K562 (cell line): Measurements from ENCODE around the gene MPIG6B. TPM values are rescaled to one million over a fixed set of nuclear protein-coding genes. Genes with fewer than 3 reads are reported as not detected.

Source experiments
- EHMT2 ChIP-seq: fragments of 450-650 bp; IDR thresholded peaks from 2 replicates; pipeline ENCODE4 v1.6.1; 2018; ENCODE audit warnings: antibody characterized with exemption
- ESRRA ChIP-seq: fragments of 450-650 bp; IDR thresholded peaks from 2 replicates; pipeline ENCODE4 v1.6.1; 2014; ENCODE audit warnings: low read depth, mild to moderate bottlenecking, moderate library complexity, borderline replicate concordance
- NBN ChIP-seq: fragments of 450-650 bp; IDR thresholded peaks from 2 replicates; pipeline ENCODE4 v1.6.1; 2016; ENCODE audit warnings: low read depth, mild to moderate bottlenecking
- NFIX ChIP-seq: fragments of 250-450 bp; sonication (Bioruptor Pico); IDR thresholded peaks from 2 replicates; pipeline ENCODE4 v1.4.0; 2020; ENCODE audit warnings: low read depth, mild to moderate bottlenecking, moderate library complexity
- POLR2AphosphoS2 ChIP-seq: IDR thresholded peaks from 2 replicates; pipeline ENCODE4 v1.6.1; 2012; ENCODE audit warnings: low read length, improper control_type of control experiment
- POLR2B ChIP-seq: fragments of 450-650 bp; IDR thresholded peaks from 2 replicates; pipeline ENCODE4 v1.6.1; 2018; ENCODE audit warnings: low read depth; ENCODE audit not compliant: partially characterized antibody
- RAD21 ChIP-seq, 2 experiments: fragments of 250-450 bp in 1 of 2; fragments of 450-650 bp in 1 of 2; sonication (Bioruptor Pico) in 1 of 2; formaldehyde crosslinking in 1 of 2; IDR thresholded peaks in 1 of 2; conservative IDR thresholded peaks in 1 of 2; 2 replicates each; pipeline versions ENCODE4 v1.4.0 to v1.8.0; 2020 to 2022; ENCODE audit warnings: mild to moderate bottlenecking in 2 of 2, moderate library complexity in 1 of 2
- RBBP5 ChIP-seq: fragments of 200-600 bp; sonication (generic); IDR thresholded peaks from 2 replicates; pipeline ENCODE4 v1.6.1; 2012; ENCODE audit warnings: borderline replicate concordance, mild to moderate bottlenecking, low read length, control low read depth, inconsistent platforms; ENCODE audit not compliant: insufficient read depth, poor library complexity, severe bottlenecking
- RBM39 ChIP-seq: fragments of 200-400 bp; formaldehyde crosslinking; optimal IDR thresholded peaks from 2 replicates; pipeline ENCODE3; 2018; ENCODE audit warnings: low read depth, low read length
- SMAD3 ChIP-seq: fragments of 450-650 bp; formaldehyde crosslinking; conservative IDR thresholded peaks from 2 replicates; pipeline ENCODE4 v1.4.0; 2020; ENCODE audit warnings: mild to moderate bottlenecking
- SMARCA4 ChIP-seq: fragments of 450-650 bp; IDR thresholded peaks from 2 replicates; pipeline ENCODE4 v1.6.1; 2016
- SMC3 ChIP-seq: conservative IDR thresholded peaks from 2 replicates; pipeline ENCODE4 v1.6.1; 2011; ENCODE audit warnings: low read depth, low read length, improper control_type of control experiment; ENCODE audit not compliant: insufficient read depth
- TEAD2 ChIP-seq: fragments of 450-650 bp; IDR thresholded peaks from 2 replicates; pipeline ENCODE4 v1.6.1; 2016; ENCODE audit warnings: missing genetic modification characterization, control low read depth, missing compliant biosample characterization
- ZBTB17 ChIP-seq: fragments of 450-650 bp; formaldehyde crosslinking; IDR thresholded peaks from 2 replicates; pipeline ENCODE4 v1.4.0; 2020; ENCODE audit warnings: mild to moderate bottlenecking
- ZC3H11A ChIP-seq: IDR thresholded peaks from 2 replicates; pipeline ENCODE4 v1.6.1; 2012; ENCODE audit warnings: low read depth, low read length, improper control_type of control experiment
- ZFP1 ChIP-seq: fragments of 450-650 bp; formaldehyde crosslinking; IDR thresholded peaks from 2 replicates; pipeline ENCODE4 v1.4.0; 2020; ENCODE audit warnings: mild to moderate bottlenecking, mixed read lengths
- ZFPM2 ChIP-seq: fragments of 250-450 bp; sonication (Bioruptor Pico); IDR thresholded peaks from 2 replicates; pipeline ENCODE4 v1.5.1; 2022; ENCODE audit warnings: mild to moderate bottlenecking
- ZNF143 ChIP-seq: sonication (generic); formaldehyde crosslinking; IDR thresholded peaks from 2 replicates; pipeline ENCODE4 v1.9.0; 2022; ENCODE audit warnings: mild to moderate bottlenecking, missing genetic modification reagents
- ZNF318 ChIP-seq, 2 experiments: fragments of 450-650 bp; IDR thresholded peaks; 2 replicates each; pipeline ENCODE4 v1.6.1; 2016; ENCODE audit warnings: mild to moderate bottlenecking in 2 of 2, borderline replicate concordance in 1 of 2, low read depth in 1 of 2, moderate library complexity in 1 of 2
- ZNF431 ChIP-seq: sonication (generic); formaldehyde crosslinking; IDR thresholded peaks from 2 replicates; pipeline ENCODE4 v1.8.0; 2022; ENCODE audit warnings: mild to moderate bottlenecking, missing genetic modification reagents
- ZNF77 ChIP-seq: fragments of 250-450 bp; sonication (Bioruptor Pico); IDR thresholded peaks from 2 replicates; pipeline ENCODE4 v1.5.0; 2020
- ZZZ3 ChIP-seq: fragments of 450-650 bp; IDR thresholded peaks from 2 replicates; pipeline ENCODE4 v1.6.1; 2016; ENCODE audit warnings: antibody characterized with exemption, mild to moderate bottlenecking, moderate library complexity
- polyA plus RNA-seq, 8 experiments: library from polyadenylated mRNA; depleted of rRNA in 4 of 8; stranded (reverse) in 5 of 8; unstranded in 3 of 8; fragments of >200 nt; fragmentation: Nextera tagmentation in 2 of 8; fragmentation: Illumina TruSeq in 1 of 8; extraction: Ambion mirVana in 2 of 8; extraction: Trizol in 1 of 8; gene quantifications; 2 replicates each; pipeline versions ENCODE4 v1.2.1 to v1.2.3, GENCODE V29; 2011 to 2014; ENCODE audit warnings: inconsistent platforms in 1 of 8, missing spikeins in 1 of 8
- total RNA-seq, 7 experiments: library from RNA; depleted of rRNA in 6 of 7; stranded (reverse); fragments of >200 nt in 6 of 7; fragmentation: Illumina TruSeq in 2 of 7; extraction: Trizol in 2 of 7; gene quantifications; 2 replicates each; pipeline versions ENCODE4 v1.2.1 to v1.2.3, GENCODE V29; 2011 to 2021; ENCODE audit warnings: low replicate concordance in 1 of 7

Gene MPIG6B
- total and polyA plus RNA-seq, 9 of the 15 experiments (the other 6 are each of a cell fraction or from before 2014, with no cell fraction given): 0.11 to 1.2 (median 0.28) TPM; not detected in 1

GRCh38 chr6:31680226-31681134 is 42.7 kb upstream of the MPIG6B start, which contains the start of gene LY6G5C (continued):
- TF ChIP-seq POLR2B (no peak), SMARCA4 (no peak), NFIX (CRISPR knock-in tag) (no peak), ZNF431 (CRISPR knock-in tag) (no peak), SMAD3 (CRISPR knock-in tag) (no peak), ZNF77 (CRISPR knock-in tag) (no peak), ZNF143 (CRISPR knock-in tag) (0 out of 2 replicates have a peak, but pooled peaks have one; percentile 12), ESRRA (no peak), ZFPM2 (CRISPR knock-in tag) (no peak), ZZZ3 (no peak), RBBP5 (no peak), ZBTB17 (CRISPR knock-in tag) (no peak), RAD21 (CRISPR knock-in tag; conservative IDR thresholded peaks at IDR 0.05 in 1 of 2, IDR thresholded peaks at IDR 0.05 in 1 of 2) (peak; percentile 99 to 100), TEAD2 (tag) (no peak), ZC3H11A (no peak), ZNF318 (IDR thresholded peaks at IDR 0.05; ENCODE audit: borderline replicate concordance in 1 of 2, low read depth in 1 of 2) (no peak), POLR2AphosphoS2 (no peak), RBM39 (no peak), SMC3 (peak; percentile 98), ZFP1 (no peak), EHMT2 (no peak), NBN (0 out of 2 replicates have a peak, but pooled peaks have one; percentile 54)
